ENCODE results near the gene KCNQ1. TPM values are rescaled to one million over a fixed set of nuclear protein-coding genes. Genes with fewer than 3 reads are reported as not detected.

KCNQ1 gene
- total and polyA plus RNA-seq, 2 donors (not counting 1 experiment from before 2014, with no cell fraction given) = 21.5 to 28.8 TPM

- Mint-ChIP-seq H3K27ac (peak overlapping the region; percentile 75), H3K4me3 (peak overlapping the region; percentile 82), H3K4me1 (peaks cover 48% of the 10 kb centered on the region), H3K27me3 (no peaks in the 10 kb centered on the region), H3K9me3 (ENCODE audit: insufficient read depth) (no peaks in the 10 kb centered on the region)
- Histone ChIP-seq H3K4me2 (replicated peaks; ENCODE audit: low read depth, low read length, poor library complexity, severe bottlenecking) (peak overlapping the region; percentile 83), H3K27me3 (replicated peaks in 1 of 4; ENCODE audit: control extremely low read depth in 1 of 4, control insufficient read depth in 3 of 4, insufficient read depth in 4 of 4, low read length in 3 of 4) (peaks cover 0 to 8% (median 1%) of the 10 kb centered on the region in 4 experiments), H3K79me2 (ENCODE audit: control insufficient read depth, insufficient read depth, low read length) (peaks cover 5% of the 10 kb centered on the region), H3K9ac (ENCODE audit: low read length) (peak overlapping the region; percentile 64), H3K36me3 (replicated peaks in 1 of 2; ENCODE audit: control extremely low read depth in 1 of 2, control insufficient read depth in 1 of 2, extremely low read depth in 1 of 2, insufficient read depth in 2 of 2, low read length in 1 of 2) (no peaks in the 10 kb centered on the region), H4K20me1 (ENCODE audit: control insufficient read depth, insufficient read depth, low read length, poor library complexity, severe bottlenecking) (peaks cover 35% of the 10 kb centered on the region), H3K4me1 (ENCODE audit: control insufficient read depth in 2 of 2, insufficient read depth in 2 of 2, low read length in 2 of 2) (peaks cover 33 to 46% of the 10 kb centered on the region in 2 donors), H3K4me3 (ENCODE audit: control extremely low read depth in 1 of 5, extremely low read depth in 1 of 5, insufficient read depth in 1 of 5, low read depth in 2 of 5, low read length in 4 of 5) (peak overlapping the region in 4 of 5 experiments; percentile 56 to 66 (median 61)), H3K27ac (ENCODE audit: low read length in 2 of 2) (peak overlapping the region in 1 of 2 donors; percentile 49), H2AFZ (ENCODE audit: insufficient read depth, low read depth, low read length, poor library complexity, severe bottlenecking) (peak overlapping the region; percentile 37), H3K9me3 (ENCODE audit: control extremely low read depth in 1 of 3, control insufficient read depth in 2 of 3, insufficient read depth in 1 of 3, low read length in 2 of 3) (peaks cover 0 to 20% (median 0%) of the 10 kb centered on the region in 3 donors)
- DNase-seq (no peak), ATAC-seq (ENCODE audit: low read depth) (no peak)
- WGBS (ENCODE audit: insufficient coverage) = 52% methylated on average over 31 of the region's 31 CpGs
- CTCF ChIA-PET = interaction anchor here (1.6 kb wide), 1 partner anchor 8 kb away, joined by 3 read pairs; no protein-coding TSS in a partner anchor
- POLR2A ChIA-PET = no interaction called here
- no peak for TF ChIP-seq CTCF (IDR thresholded peaks at IDR 0.05)
- no peak for TF ChIP-seq EZH2 (IDR thresholded peaks at IDR 0.05; ENCODE audit: borderline replicate concordance, insufficient read depth, low read depth, low read length, poor library complexity, severe bottlenecking)
- intact Hi-C loops (cut with micrococcal nuclease) = no loop called here
Measured at GRCh38 chr11:2699185-2699530, 254.3 kb downstream of the KCNQ1 start.

Data from B cell (primary cell).